ENCODE results near the gene GH2.
"Not testable (repeated sequence)": the region's sequence is repeated elsewhere in the genome, so short reads cannot be mapped to it uniquely, and the experiment has no call there.

GRCh38 chr17:63922402-63922801 lies 40.7 kb upstream of the GH2 start:
- TF ChIP-seq CTCF (IDR thresholded peaks at IDR 0.05; ENCODE audit: poor library complexity, severe bottlenecking); EZH2 (IDR thresholded peaks at IDR 0.05; ENCODE audit: borderline replicate concordance, insufficient read depth, low read length, poor library complexity, severe bottlenecking); RAD21 (conservative IDR thresholded peaks at IDR 0.05); POLR2AphosphoS5 (IDR thresholded peaks at IDR 0.05); TAF1 (IDR thresholded peaks at IDR 0.05; ENCODE audit: low read depth); SMC3 (conservative IDR thresholded peaks at IDR 0.05; ENCODE audit: poor library complexity); REST (IDR thresholded peaks at IDR 0.05; ENCODE audit: borderline replicate concordance): not testable (repeated sequence)

Measured in neural cell (in vitro differentiated cells).